GM10266 (cell line): ENCODE measurements around the gene CREB3L1.

ENCODE experiments used
- DNase-seq: peaks from one replicate; pipeline ENCODE4 v3.0.0; 2012; ENCODE audit errors: extremely low spot score
- TF ChIP-seq, protein P1 (sequence below): IDR thresholded peaks from 2 replicates; pipeline ENCODE4 v1.5.1; 2012; ENCODE audit warnings: mild to moderate bottlenecking, low read depth; ENCODE audit not compliant: control insufficient read depth, insufficient read depth; ENCODE audit errors: missing control alignments

Gene CREB3L1

GRCh38 chr11:46341454-46341853 is 64.0 kb downstream of the CREB3L1 start:
- DNase-seq = no peak
- TF ChIP-seq, protein P1, sequence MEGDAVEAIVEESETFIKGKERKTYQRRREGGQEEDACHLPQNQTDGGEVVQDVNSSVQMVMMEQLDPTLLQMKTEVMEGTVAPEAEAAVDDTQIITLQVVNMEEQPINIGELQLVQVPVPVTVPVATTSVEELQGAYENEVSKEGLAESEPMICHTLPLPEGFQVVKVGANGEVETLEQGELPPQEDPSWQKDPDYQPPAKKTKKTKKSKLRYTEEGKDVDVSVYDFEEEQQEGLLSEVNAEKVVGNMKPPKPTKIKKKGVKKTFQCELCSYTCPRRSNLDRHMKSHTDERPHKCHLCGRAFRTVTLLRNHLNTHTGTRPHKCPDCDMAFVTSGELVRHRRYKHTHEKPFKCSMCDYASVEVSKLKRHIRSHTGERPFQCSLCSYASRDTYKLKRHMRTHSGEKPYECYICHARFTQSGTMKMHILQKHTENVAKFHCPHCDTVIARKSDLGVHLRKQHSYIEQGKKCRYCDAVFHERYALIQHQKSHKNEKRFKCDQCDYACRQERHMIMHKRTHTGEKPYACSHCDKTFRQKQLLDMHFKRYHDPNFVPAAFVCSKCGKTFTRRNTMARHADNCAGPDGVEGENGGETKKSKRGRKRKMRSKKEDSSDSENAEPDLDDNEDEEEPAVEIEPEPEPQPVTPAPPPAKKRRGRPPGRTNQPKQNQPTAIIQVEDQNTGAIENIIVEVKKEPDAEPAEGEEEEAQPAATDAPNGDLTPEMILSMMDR = no peak

GRCh38 chr11:46342239-46342638 is 64.8 kb downstream of the CREB3L1 start:
- TF ChIP-seq, protein P1 = no peak
- no peak for DNase-seq

GRCh38 chr11:46343520-46343919 is 66.1 kb downstream of the CREB3L1 start:
- TF ChIP-seq, protein P1 = no peak
- no peak for DNase-seq

- TF ChIP-seq, protein P1 = peak; percentile 33
- peak; percentile 69 for DNase-seq
Measured at GRCh38 chr11:46345131-46345597, 67.7 kb downstream of the CREB3L1 start.

- no peak for DNase-seq
- TF ChIP-seq, protein P1 = no peak
Measured at GRCh38 chr11:46345881-46346484, 68.5 kb downstream of the CREB3L1 start.

DNA sequence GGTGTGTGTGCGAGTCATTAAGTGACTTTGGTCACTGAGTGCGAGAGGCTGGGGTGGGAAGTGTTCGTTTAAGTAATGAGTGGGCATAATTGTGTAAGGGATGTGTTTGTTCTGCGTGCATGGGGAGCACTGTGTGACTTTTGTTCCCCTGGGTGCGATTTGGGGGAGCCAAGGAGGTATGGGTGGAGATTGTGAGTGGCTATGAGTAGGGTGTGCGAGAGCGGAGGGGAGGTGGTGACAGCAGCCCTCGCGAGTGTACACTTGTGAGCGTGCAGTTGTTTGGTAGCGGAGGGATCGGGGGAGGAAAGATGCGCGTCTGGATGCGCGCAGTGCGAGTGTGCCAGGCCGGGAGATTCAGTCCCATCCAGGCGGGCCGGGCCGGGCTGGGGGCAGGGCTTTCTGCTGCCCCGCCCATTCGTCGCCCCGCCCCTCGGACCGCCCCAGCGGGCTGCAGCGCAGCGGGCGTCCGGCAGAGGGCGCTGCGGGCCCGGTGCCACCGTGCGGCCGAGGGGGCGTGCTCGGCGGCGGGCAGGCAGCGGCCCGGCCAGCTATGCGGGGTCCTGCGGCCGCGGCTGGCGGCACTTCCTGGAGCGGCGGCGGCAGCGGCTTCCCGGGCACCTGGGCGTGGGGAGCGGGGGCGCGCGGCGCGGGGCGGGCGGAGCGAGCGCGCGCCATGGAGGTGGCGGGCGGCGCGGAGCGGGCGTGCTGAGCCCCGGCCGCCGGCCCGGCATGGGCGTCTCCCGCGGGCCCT is 69.6 kb downstream of the CREB3L1 start, which contains the start of gene DGKZ:
Gene DGKZ (plus strand): TSS at position 578 of the 751 bp plus-strand sequence. CDS start 197 bp downstream, outside the sequence.
- DNase-seq = peak; percentile 96
- TF ChIP-seq, protein P1 = peak; percentile 99
